Measurements from ENCODE around the gene DEK.
"Not testable (repeated sequence)": the region's sequence is repeated elsewhere in the genome, so short reads cannot be mapped to it uniquely, and the experiment has no call there.

Gene DEK

GRCh38 chr6:18192026-18192425, 72.3 kb downstream of the DEK start:
- no peak for DNase-seq

- DNase-seq: no peak
Measured at GRCh38 chr6:18189196-18189595, 75.1 kb downstream of the DEK start.

- no peak for DNase-seq
Measured at GRCh38 chr6:18187701-18188100, 76.6 kb downstream of the DEK start.

- DNase-seq: no peak
Measured at GRCh38 chr6:18186540-18187250, 77.6 kb downstream of the DEK start.

- DNase-seq: peak; percentile 80
Measured at GRCh38 chr6:18186033-18186432, 78.3 kb downstream of the DEK start.

GRCh38 chr6:18185624-18186023, 78.7 kb downstream of the DEK start:
- peak; percentile 52 for DNase-seq

GRCh38 chr6:18183766-18184165, 80.6 kb downstream of the DEK start:
- DNase-seq: no peak

GRCh38 chr6:18182568-18182967, 81.8 kb downstream of the DEK start:
- DNase-seq: no peak

GRCh38 chr6:18179770-18180356, 84.5 kb downstream of the DEK start:
- DNase-seq: no peak

- no peak for DNase-seq
Measured at GRCh38 chr6:18178960-18179615, 85.2 kb downstream of the DEK start.

GRCh38 chr6:18177286-18177965, 86.9 kb downstream of the DEK start:
- DNase-seq: no peak

- DNase-seq: not testable (repeated sequence)
Measured at GRCh38 chr6:18176198-18176597, 88.1 kb downstream of the DEK start.

All from DMS79 (cell line).